RWPE2 (cell line): ENCODE data around the gene RASGRP2.
A peak's percentile ranks its signal among the peaks of the same experiment; 100 is the strongest.

Source experiments
- ATAC-seq: fragments of 200-7000 bp; cut with Tn5 transposase; 3 replicates; pipeline ENCODE4 v1.9.1; 2021; ENCODE audit warnings: low read depth
- DNase-seq: peaks from one replicate; pipeline ENCODE4 v3.0.0-alpha.2; 2020; ENCODE audit warnings: low spot score
- H3K27ac ChIP-seq: fragments of 450-650 bp; 2 replicates; pipeline ENCODE4 v1.5.1; 2017; ENCODE audit warnings: mild to moderate bottlenecking; ENCODE audit not compliant: poor library complexity, severe bottlenecking
- H3K27me3 ChIP-seq: fragments of 250-450 bp; sonication (Bioruptor Pico); 2 replicates; pipeline ENCODE4 v1.5.1; 2021; ENCODE audit warnings: mild to moderate bottlenecking, moderate library complexity; ENCODE audit not compliant: insufficient read depth, poor library complexity, severe bottlenecking
- H3K36me3 ChIP-seq: fragments of 250-450 bp; sonication (Bioruptor Pico); 2 replicates; pipeline ENCODE4 v1.5.1; 2020; ENCODE audit warnings: low read depth, mild to moderate bottlenecking, moderate library complexity
- H3K4me1 ChIP-seq: fragments of 250-450 bp; sonication (Bioruptor Pico); 2 replicates; pipeline ENCODE4 v1.5.1; 2021; ENCODE audit warnings: mild to moderate bottlenecking, moderate library complexity; ENCODE audit not compliant: insufficient read depth, poor library complexity, severe bottlenecking
- H3K4me3 ChIP-seq: fragments of 250-450 bp; sonication (Bioruptor Pico); 2 replicates; pipeline ENCODE4 v1.5.1; 2021; ENCODE audit warnings: mild to moderate bottlenecking, moderate library complexity; ENCODE audit not compliant: severe bottlenecking
- H3K9me3 ChIP-seq: fragments of 250-450 bp; sonication (Bioruptor Pico); 2 replicates; pipeline ENCODE4 v1.5.1; 2021; ENCODE audit warnings: mild to moderate bottlenecking, moderate library complexity; ENCODE audit not compliant: severe bottlenecking
- CTCF ChIP-seq: fragments of 450-650 bp; IDR thresholded peaks from one replicate; pipeline ENCODE4 v1.5.1; 2017; ENCODE audit warnings: mild to moderate bottlenecking, moderate library complexity; ENCODE audit not compliant: poor library complexity, severe bottlenecking

Gene RASGRP2

DNA sequence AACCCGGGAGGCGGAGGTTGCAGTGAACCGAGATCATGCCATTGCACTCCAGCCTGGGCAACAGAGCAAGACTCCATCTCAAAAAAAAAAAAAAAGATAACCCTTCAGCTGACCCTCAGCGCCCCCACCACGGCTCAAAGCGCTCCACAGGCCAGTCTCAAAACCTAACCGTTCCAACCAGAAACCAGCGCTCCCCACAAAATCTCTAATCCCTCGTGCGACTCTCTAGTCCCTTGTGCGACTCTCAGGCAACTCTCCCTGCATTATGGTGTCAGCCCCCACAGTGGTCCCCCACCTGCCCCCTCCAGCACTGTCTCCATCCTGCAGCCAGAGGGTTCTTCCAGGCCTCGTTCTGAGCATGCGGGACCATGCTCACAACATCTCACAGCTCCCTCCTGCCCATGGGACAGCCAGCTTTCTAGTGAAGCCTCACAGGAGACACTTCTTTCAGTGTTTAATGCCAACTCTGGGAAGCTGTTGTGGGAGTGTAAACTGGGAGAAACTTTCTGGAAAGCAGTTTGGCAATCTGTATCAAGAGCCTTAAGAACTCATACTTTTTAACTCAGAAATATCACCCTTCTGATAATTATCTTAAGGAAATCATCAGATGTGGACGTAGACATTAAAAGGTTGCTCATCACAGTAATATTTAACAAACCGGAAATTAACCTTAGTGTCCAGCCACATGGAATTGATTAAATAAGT is 4.2 kb upstream of the RASGRP2 start:
- H3K27me3 ChIP-seq: peaks cover 20% of the 10 kb centered on the region
- H3K4me3 ChIP-seq: no peak overlapping the region
- peak; percentile 21; the same call in 2 of the 3 replicates for ATAC-seq
- DNase-seq: no peak
- TF ChIP-seq CTCF: no peak
- peak overlapping the region; percentile 74 for H3K27ac ChIP-seq
- no peaks in the 10 kb centered on the region for H3K36me3 ChIP-seq
- no peaks in the 10 kb centered on the region for H3K9me3 ChIP-seq
- peaks cover 4% of the 10 kb centered on the region for H3K4me1 ChIP-seq

DNA sequence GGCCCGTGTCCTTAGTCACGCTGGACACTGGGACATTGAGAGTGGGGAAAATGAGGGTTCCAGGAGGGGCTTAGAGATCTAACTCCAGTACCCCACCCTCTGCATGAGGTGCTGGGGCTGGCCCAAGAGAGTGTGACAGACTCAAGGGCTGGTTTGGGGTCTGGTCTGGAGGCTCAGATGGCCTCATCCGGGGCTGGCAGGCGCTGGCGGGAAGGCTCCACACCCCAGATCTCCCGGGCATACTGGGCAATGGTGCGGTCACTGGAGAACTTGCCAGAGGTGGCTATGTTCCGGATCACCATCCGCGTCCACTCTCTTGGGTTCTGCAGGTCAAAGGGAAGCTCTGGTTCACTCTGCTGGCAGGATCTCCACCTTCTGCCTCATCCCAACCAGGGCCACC is 2.5 kb upstream of the RASGRP2 start:
- TF ChIP-seq CTCF: no peak
- H3K9me3 ChIP-seq: no peaks in the 10 kb centered on the region
- no peak overlapping the region for H3K27ac ChIP-seq
- ATAC-seq (no peak), DNase-seq (no peak)
- H3K4me1 ChIP-seq: peaks cover 4% of the 10 kb centered on the region
- peaks cover 23% of the 10 kb centered on the region for H3K27me3 ChIP-seq
- H3K4me3 ChIP-seq: no peak overlapping the region
- H3K36me3 ChIP-seq: no peaks in the 10 kb centered on the region

DNA sequence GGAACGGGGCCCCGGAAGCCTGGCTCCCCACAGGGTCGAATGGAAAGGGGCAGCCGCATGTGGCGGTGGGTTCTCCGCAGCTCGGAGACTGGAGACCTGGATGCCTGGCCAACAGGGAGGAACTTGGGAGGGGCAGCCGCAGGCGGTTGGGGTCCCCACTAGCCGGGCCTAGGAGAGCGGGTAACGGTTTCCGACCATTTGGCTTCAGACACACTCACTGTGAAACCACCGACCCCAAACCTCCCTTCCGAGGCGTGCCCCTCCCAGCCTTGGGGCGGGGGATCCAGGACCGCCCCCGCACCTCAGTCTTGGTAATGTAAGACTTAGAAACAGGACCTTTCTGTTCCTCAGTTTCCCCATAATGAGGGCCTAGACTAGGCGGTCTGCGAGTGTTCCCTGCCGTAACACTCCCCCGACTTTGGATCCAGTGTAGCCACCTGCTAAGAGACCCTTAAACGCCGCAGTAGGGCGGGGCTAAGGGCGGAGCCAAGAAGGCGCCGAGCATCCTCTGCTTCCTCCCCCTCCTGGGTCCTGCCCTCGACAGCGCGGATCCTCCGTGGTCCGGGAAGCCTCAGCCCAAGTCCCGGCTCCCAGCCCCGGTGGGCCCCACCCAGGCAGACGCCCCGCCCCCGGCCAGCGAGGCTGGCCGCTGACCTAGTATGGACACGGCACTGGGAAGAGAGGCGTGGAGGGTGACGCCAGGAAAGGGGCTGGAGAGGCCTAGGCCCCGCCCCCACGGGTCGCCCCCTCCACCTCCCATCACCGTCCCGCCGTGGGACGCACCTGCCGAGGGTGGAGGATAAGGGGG is 1.8 kb upstream of the RASGRP2 start:
- ATAC-seq: peak; percentile 23
- Histone ChIP-seq H3K36me3 (no peaks in the 10 kb centered on the region), H3K4me3 (peak overlapping the region; percentile 25), H3K4me1 (peaks cover 4% of the 10 kb centered on the region), H3K27ac (no peak overlapping the region), H3K27me3 (peaks cover 23% of the 10 kb centered on the region), H3K9me3 (no peaks in the 10 kb centered on the region)
- DNase-seq: no peak
- no peak for TF ChIP-seq CTCF

GRCh38 chr11:64745189-64745520 is 1.2 kb upstream of the RASGRP2 start:
- no peak for TF ChIP-seq CTCF
- H3K27ac ChIP-seq: no peak overlapping the region
- peaks cover 23% of the 10 kb centered on the region for H3K27me3 ChIP-seq
- peak overlapping the region; percentile 25 for H3K4me3 ChIP-seq
- DNase-seq (no peak), ATAC-seq (no peak)
- H3K36me3 ChIP-seq: no peaks in the 10 kb centered on the region
- peaks cover 4% of the 10 kb centered on the region for H3K4me1 ChIP-seq
- no peaks in the 10 kb centered on the region for H3K9me3 ChIP-seq
